ENCODE results near the gene GOLGA8A. TPM values are rescaled to one million over a fixed set of nuclear protein-coding genes. Genes with fewer than 3 reads are reported as not detected.
"Not testable (repeated sequence)": the region's sequence is repeated elsewhere in the genome, so short reads cannot be mapped to it uniquely, and the experiment has no call there.

GOLGA8A gene
- total RNA-seq, 4 donors from 2014 or later: 22.3 to 64.6 (median 38.7) TPM

GRCh38 chr15:34435658-34436057 is 1.9 kb downstream of the GOLGA8A start:
- TF ChIP-seq CTCF (IDR thresholded peaks at IDR 0.05): no peak
- no peak for ATAC-seq (ENCODE audit: low FRiP score)
- no peak for DNase-seq (ENCODE audit: low spot score)

DNA sequence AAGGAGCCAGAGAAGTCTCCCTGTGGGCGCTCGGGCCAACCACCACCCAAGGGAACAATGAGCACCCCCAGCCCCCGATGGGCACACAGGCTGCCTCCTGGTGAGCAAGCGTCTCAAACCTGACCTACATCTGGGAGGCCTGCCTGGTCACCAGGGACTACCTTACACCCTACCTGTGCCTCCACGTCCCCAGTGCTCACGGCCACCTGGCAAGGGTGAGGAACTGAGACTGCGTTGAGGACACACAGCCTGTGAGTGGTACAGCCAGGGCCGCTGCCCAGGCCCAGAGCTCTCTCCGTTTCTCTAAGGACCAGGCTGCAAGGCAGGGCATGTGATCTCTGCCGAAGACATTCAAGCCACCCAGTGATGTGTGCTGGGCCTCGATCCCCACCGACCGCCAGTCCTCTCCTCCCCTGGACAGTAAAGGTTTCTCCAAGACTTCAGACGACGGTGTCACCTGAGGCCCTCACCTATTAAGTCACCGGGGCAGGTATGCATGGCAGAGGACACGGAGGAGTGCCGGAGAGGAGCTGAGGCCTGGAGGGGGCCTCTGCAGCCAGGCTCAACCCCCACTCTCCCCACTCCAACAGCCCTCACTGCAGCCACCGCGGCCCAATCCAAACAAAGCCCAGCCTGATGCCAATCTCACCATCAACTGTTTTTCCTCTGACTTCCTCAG is 2.8 kb downstream of the GOLGA8A start:
- DNase-seq (ENCODE audit: low spot score) (no peak), ATAC-seq (ENCODE audit: low FRiP score) (no peak)
- no peak for TF ChIP-seq CTCF (IDR thresholded peaks at IDR 0.05)

DNA sequence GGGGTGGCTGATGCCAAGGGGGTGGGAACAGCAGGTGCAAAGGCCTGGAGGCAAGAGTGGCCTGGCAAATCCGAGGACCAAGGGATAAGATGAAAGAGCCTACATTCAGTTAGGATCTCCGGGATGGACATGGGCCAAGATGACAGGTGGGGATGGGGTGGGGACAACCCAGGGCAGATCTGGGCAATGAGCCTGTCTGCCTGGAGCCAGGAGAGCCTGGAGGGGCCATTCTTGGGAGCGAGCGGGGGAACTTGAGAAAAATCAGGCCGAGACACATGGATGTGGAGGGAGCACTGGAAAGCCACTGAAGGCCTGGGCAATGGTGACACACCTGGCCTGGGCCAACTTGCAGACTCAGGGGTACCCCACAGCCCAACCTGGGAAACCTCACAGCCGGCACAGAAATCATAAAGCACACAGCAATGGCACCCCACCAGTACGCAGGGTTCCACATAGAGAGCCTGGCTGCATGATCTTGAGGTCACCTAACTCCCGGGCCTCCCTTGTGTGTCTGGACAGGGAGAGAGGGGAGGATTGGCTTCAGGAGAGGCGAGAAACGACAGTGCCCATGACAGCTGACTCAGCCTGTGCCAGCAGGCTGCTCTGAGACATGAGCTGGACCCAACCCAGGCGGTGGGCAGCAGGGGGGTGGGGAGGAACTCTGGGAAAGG is 3.5 kb downstream of the GOLGA8A start:
- not testable (repeated sequence) for ATAC-seq (ENCODE audit: low FRiP score); DNase-seq (ENCODE audit: low spot score)

GRCh38 chr15:34430642-34431041 is 7.0 kb downstream of the GOLGA8A start:
- ATAC-seq (ENCODE audit: low FRiP score); DNase-seq (ENCODE audit: low spot score): not testable (repeated sequence)

GRCh38 chr15:34423425-34424090 is 14.1 kb downstream of the GOLGA8A start:
- ATAC-seq (ENCODE audit: low FRiP score); DNase-seq (ENCODE audit: low spot score): not testable (repeated sequence)

DNA sequence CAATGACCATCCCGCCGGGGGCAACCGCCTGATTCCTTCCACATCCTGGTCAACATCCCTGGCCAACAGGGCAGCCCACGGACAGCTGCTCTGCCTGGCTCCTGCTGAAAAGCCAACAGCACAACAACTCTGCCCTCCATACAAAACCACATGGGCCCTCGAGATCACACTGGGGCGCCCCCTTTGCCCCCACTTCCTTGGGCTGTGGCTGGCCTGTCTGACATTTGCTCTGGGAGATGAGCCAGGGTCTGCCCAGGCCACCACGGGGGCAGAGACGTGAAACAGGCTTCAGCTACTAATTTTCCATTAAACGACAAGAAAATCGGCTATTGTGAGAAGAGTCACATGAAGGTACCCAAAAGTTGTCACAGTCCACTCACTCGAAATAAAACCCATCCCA is 16.7 kb downstream of the GOLGA8A start:
- DNase-seq (ENCODE audit: low spot score); ATAC-seq (ENCODE audit: low FRiP score): not testable (repeated sequence)

GRCh38 chr15:34418435-34418834 is 19.2 kb downstream of the GOLGA8A start:
- not testable (repeated sequence) for ATAC-seq (ENCODE audit: low FRiP score); DNase-seq (ENCODE audit: low spot score)

GRCh38 chr15:34409511-34409910 is 28.1 kb downstream of the GOLGA8A start:
- not testable (repeated sequence) for ATAC-seq (ENCODE audit: low FRiP score); DNase-seq (ENCODE audit: low spot score)

GRCh38 chr15:34408973-34409372 is 28.6 kb downstream of the GOLGA8A start:
- not testable (repeated sequence) for DNase-seq (ENCODE audit: low spot score); ATAC-seq (ENCODE audit: low FRiP score)

- ATAC-seq (ENCODE audit: low FRiP score): not testable (repeated sequence)
Measured at GRCh38 chr15:34403899-34404298, 33.7 kb downstream of the GOLGA8A start.

DNA sequence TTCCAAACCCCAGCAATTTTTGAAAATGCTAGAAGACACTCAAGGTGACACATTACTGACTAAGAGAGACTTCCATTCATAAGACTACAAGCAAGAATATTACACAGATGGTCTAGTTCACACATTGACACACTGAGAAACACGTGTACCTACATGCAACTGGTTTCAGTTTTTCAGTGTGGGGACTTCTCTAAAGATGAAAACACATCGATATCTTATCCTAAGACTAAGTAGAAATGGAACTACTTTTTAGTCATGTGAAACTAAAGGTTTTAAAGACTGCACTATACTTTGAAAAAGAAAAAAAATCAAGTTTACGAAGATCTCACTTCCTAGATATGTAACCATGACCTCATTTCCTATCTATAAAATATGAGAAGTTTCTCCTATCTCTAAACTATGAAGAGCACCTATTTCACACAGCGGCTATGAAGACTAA is 34.4 kb downstream of the GOLGA8A start:
- DNase-seq (ENCODE audit: low spot score); ATAC-seq (ENCODE audit: low FRiP score): not testable (repeated sequence)

More at GRCh38 chr15:34403899-34404298, 33.7 kb downstream of the GOLGA8A start:
- DNase-seq (ENCODE audit: low spot score): not testable (repeated sequence)

GRCh38 chr15:34397637-34398259 is 39.9 kb downstream of the GOLGA8A start:
- ATAC-seq (ENCODE audit: low FRiP score); DNase-seq (ENCODE audit: low spot score): not testable (repeated sequence)

GRCh38 chr15:34392981-34393380 is 44.6 kb downstream of the GOLGA8A start:
- not testable (repeated sequence) for ATAC-seq (ENCODE audit: low FRiP score)

DNA sequence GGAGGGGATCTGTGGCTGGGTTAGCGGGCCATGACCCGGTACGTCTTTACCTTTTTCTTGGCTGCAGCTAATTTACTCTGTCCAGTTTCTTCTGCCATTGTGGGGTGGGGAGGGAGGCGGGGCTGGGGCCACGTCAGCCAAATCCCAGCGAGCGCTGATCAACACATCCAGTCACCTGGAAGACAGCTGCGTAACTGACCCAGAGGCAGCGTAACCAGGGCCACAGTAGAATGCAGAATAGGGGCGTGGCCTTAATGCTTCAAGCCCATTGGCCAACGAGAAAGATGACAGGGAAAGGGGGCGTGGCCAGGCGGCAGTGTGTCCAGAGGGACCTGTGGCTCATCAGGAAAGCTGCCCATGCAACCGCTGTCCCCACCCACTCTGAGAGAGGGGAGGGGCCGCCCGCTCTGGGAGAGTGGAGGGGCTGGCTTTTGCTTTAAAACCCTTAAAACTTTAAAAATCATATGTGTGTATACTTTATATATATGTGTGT is 48.0 kb downstream of the GOLGA8A start:
- DNase-seq (ENCODE audit: low spot score); ATAC-seq (ENCODE audit: low FRiP score): not testable (repeated sequence)

More at GRCh38 chr15:34392981-34393380, 44.6 kb downstream of the GOLGA8A start:
- DNase-seq (ENCODE audit: low spot score): not testable (repeated sequence)
